ENCODE data around the gene MICAL3. TPM values are rescaled to one million over a fixed set of nuclear protein-coding genes. Genes with fewer than 3 reads are reported as not detected.
A peak's percentile ranks its signal among the peaks of the same experiment; 100 is the strongest.

The MICAL3 gene
- total RNA-seq, 1 donor from 2014 or later = 36.9 TPM

GRCh38 chr22:17972385-17973191, 51.8 kb downstream of the MICAL3 start:
- Histone ChIP-seq H3K27me3 (no peaks in the 10 kb centered on the region), H3K9me3 (no peaks in the 10 kb centered on the region), H3K4me1 (peaks cover 13 to 37% of the 10 kb centered on the region in 2 donors), H3K4me3 (no peak overlapping the region), H3K27ac (peak overlapping the region; percentile 58 to 76), H3K36me3 (peaks cover 0 to 3% of the 10 kb centered on the region in 2 donors)
- intact Hi-C loops (cut with DNase I) = no loop called here
- peak in 1 of 2 donors; percentile 69 for DNase-seq (ENCODE audit: low spot score in 2 of 2)
- no peak for TF ChIP-seq CTCF (IDR thresholded peaks at IDR 0.05)

GRCh38 chr22:17971711-17972110, 52.6 kb downstream of the MICAL3 start:
- Histone ChIP-seq H3K4me1 (peaks cover 13 to 37% of the 10 kb centered on the region in 2 donors), H3K36me3 (peaks cover 0 to 3% of the 10 kb centered on the region in 2 donors), H3K4me3 (no peak overlapping the region), H3K9me3 (no peaks in the 10 kb centered on the region), H3K27ac (peak overlapping the region in 1 of 2 donors; percentile 76), H3K27me3 (no peaks in the 10 kb centered on the region)
- no peak for DNase-seq (ENCODE audit: low spot score in 2 of 2)
- intact Hi-C loops (cut with DNase I) = no loop called here
- no peak for TF ChIP-seq CTCF (IDR thresholded peaks at IDR 0.05)

GRCh38 chr22:17970201-17970708, 54.1 kb downstream of the MICAL3 start:
- no peak for TF ChIP-seq CTCF (IDR thresholded peaks at IDR 0.05)
- H3K4me1 ChIP-seq = peaks cover 13 to 33% of the 10 kb centered on the region in 2 donors

GRCh38 chr22:17969701-17970113, 54.7 kb downstream of the MICAL3 start:
- peaks cover 0 to 3% of the 10 kb centered on the region in 2 donors for H3K36me3 ChIP-seq
- peaks cover 13 to 30% of the 10 kb centered on the region in 2 donors for H3K4me1 ChIP-seq
- peak overlapping the region; percentile 1 to 52 for H3K27ac ChIP-seq
- H3K4me3 ChIP-seq = no peak overlapping the region
- no peaks in the 10 kb centered on the region for H3K9me3 ChIP-seq
- no peaks in the 10 kb centered on the region for H3K27me3 ChIP-seq
- intact Hi-C loops (cut with DNase I) = no loop called here
- DNase-seq (ENCODE audit: low spot score in 2 of 2) = peak in 1 of 2 donors; percentile 79
- no peak for TF ChIP-seq CTCF (IDR thresholded peaks at IDR 0.05)

More at GRCh38 chr22:17970201-17970708, 54.1 kb downstream of the MICAL3 start:
- intact Hi-C loops (cut with DNase I) = no loop called here
- H3K9me3 ChIP-seq = no peaks in the 10 kb centered on the region
- DNase-seq (ENCODE audit: low spot score in 2 of 2) = no peak
- H3K27me3 ChIP-seq = no peaks in the 10 kb centered on the region
- peaks cover 0 to 3% of the 10 kb centered on the region in 2 donors for H3K36me3 ChIP-seq
- H3K27ac ChIP-seq = peak overlapping the region in 1 of 2 donors; percentile 1
- H3K4me3 ChIP-seq = no peak overlapping the region

- intact Hi-C loops (cut with DNase I) = no loop called here
- peaks cover 13 to 25% of the 10 kb centered on the region in 2 donors for H3K4me1 ChIP-seq
- H3K9me3 ChIP-seq = no peaks in the 10 kb centered on the region
- H3K27me3 ChIP-seq = no peaks in the 10 kb centered on the region
- no peak overlapping the region for H3K4me3 ChIP-seq
- H3K36me3 ChIP-seq = peaks cover 0 to 5% of the 10 kb centered on the region in 2 donors
- no peak overlapping the region for H3K27ac ChIP-seq
- no peak for TF ChIP-seq CTCF (IDR thresholded peaks at IDR 0.05)
- DNase-seq (ENCODE audit: low spot score in 2 of 2) = no peak
Observed at GRCh38 chr22:17968126-17968525, 56.2 kb downstream of the MICAL3 start.

All from ascending aorta (tissue), 2 donors.